Measurements from ENCODE around the gene WWOX. TPM values are rescaled to one million over a fixed set of nuclear protein-coding genes. Genes with fewer than 3 reads are reported as not detected.

WWOX gene
- total and polyA plus RNA-seq, 2 of the 13 experiments (the other 11 are each of a cell fraction or from before 2014, with no cell fraction given), result 9.1 to 37.4 TPM

DNA sequence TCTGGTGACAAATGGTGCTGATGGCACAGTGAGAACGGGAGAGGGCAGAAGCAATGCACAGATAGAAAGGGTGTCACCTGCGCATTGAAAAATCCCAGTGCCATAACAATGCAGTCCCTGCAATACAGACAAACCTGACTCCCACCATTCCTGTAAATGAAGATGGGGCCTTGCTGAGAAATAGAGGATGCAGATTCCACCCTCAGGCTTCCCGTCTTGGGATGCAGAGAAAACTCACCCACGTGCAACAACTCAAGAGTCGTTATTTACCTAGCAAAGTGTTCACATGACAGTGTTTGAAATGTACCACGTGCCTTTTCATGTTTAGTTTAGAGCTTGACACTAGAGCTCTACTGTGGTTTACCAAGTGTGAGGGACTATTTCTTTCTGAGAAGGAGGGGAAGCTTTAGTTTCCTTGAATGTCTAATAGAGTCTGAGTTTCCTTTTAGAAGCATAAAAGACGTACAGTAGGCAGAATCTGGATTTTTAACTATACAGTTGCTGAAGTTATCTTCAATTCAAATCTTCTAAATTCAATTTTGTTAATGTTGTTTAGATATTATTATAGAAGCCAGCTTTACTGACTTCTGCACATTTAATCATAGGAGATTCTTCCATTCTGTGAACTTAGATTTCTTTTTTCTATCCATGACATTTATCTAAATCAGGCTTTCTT is 35.6 kb downstream of the WWOX start:
- no peaks in the 10 kb centered on the region for H4K20me1 ChIP-seq (ENCODE audit: insufficient read depth, low read length)
- no peaks in the 10 kb centered on the region; a peak in 1 of 5 replicates for H3K36me3 ChIP-seq (replicated peaks in 1 of 2; ENCODE audit: control insufficient read depth in 1 of 2, insufficient read depth in 2 of 2, low read length in 2 of 2)
- peak; percentile 51 for DNase-seq (ENCODE audit: low spot score)
- peak; percentile 75 for ATAC-seq
- no peak overlapping the region; a peak in 1 of 6 replicates for H3K4me3 ChIP-seq (replicated peaks in 1 of 3; ENCODE audit: insufficient read depth in 1 of 3, low read depth in 2 of 3, low read length in 3 of 3)
- peaks cover 5% of the 10 kb centered on the region; the same call in 1 of the 2 replicates for H3K9me3 ChIP-seq (ENCODE audit: low read length)
- FAIRE-seq, result peak; percentile 47
- 32% methylated on average over 7 of the region's 7 CpGs for whole genome bisulfite sequencing (ENCODE audit: low lambda C conversion rate)
- no peaks in the 10 kb centered on the region for H3K79me2 ChIP-seq (ENCODE audit: insufficient read depth, low read length)
- intact Hi-C loops (cut with micrococcal nuclease; ENCODE audit: unreplicated experiment) (loop anchor here (1.0 to 5.0 kb wide), 3 partner anchors 66 to 352 kb away; no protein-coding TSS in a partner anchor), in situ Hi-C loops (cut with HindIII; ENCODE audit: extremely low pct_ligation_motif_present, low pct_unique_long_range_greater_than_20kb) (loop anchor here (5.0 kb wide), 1 partner anchor 47 kb away; no protein-coding TSS in a partner anchor)
- H3K4me2 ChIP-seq (ENCODE audit: low read depth, low read length), result peak overlapping the region; percentile 72
- peaks cover 48% of the 10 kb centered on the region for H3K4me1 ChIP-seq (ENCODE audit: insufficient read depth, low read length)
- no peaks in the 10 kb centered on the region for H3K27me3 ChIP-seq (ENCODE audit: control insufficient read depth in 1 of 2, insufficient read depth in 2 of 2, low read length in 2 of 2)
- no peak overlapping the region for H3K9ac ChIP-seq (ENCODE audit: insufficient read depth, low read depth, low read length)
- no TSS peak for BruUV-seq (replicated peaks)
- no peak overlapping the region for H2AFZ ChIP-seq (ENCODE audit: low read length)
- peak overlapping the region; percentile 0 for H3K27ac ChIP-seq (ENCODE audit: extremely low read length, insufficient read depth, low read length)
- POLR2A ChIA-PET, result interaction anchor here (0.6 to 1.7 kb wide), 8 partner anchors 9 to 371 kb away, joined by 3 to 7 read pairs (median 4); partner anchors contain the start of gene WWOX
- CTCF ChIA-PET (ENCODE audit: low intra/inter-chr PET ratio, low total read pairs), result interaction anchor here (1.2 kb wide), 1 partner anchor 100 kb away, joined by 3 read pairs; no protein-coding TSS in a partner anchor
- TF ChIP-seq NFYB (CRISPR knock-in tag; IDR thresholded peaks at IDR 0.05), result no peak
- TF ChIP-seq ZNF329 (CRISPR knock-in tag; IDR thresholded peaks at IDR 0.05; ENCODE audit: low read depth), result no peak
- no peak for TF ChIP-seq HHEX (CRISPR knock-in tag; IDR thresholded peaks at IDR 0.05)
- TF ChIP-seq JARID2 (CRISPR knock-in tag; IDR thresholded peaks at IDR 0.05; ENCODE audit: insufficient replicate concordance), result no peak
- TF ChIP-seq, protein P1, sequence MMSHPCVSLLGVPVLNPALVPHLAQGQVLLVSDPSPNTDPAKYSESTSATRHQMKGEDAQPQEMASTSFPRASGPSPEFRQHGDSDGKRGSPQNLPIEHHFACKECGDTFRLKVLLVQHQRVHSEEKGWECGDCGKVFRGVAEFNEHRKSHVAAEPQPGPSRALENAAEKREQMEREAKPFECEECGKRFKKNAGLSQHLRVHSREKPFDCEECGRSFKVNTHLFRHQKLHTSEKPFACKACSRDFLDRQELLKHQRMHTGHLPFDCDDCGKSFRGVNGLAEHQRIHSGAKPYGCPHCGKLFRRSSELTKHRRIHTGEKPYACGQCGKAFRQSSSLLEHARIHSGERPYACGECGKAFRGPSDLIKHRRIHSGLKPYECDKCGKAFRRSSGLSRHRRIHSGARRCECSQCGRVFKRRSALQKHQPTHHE (CRISPR knock-in tag; IDR thresholded peaks at IDR 0.05; ENCODE audit: borderline replicate concordance), result no peak
- TF ChIP-seq, protein P2, sequence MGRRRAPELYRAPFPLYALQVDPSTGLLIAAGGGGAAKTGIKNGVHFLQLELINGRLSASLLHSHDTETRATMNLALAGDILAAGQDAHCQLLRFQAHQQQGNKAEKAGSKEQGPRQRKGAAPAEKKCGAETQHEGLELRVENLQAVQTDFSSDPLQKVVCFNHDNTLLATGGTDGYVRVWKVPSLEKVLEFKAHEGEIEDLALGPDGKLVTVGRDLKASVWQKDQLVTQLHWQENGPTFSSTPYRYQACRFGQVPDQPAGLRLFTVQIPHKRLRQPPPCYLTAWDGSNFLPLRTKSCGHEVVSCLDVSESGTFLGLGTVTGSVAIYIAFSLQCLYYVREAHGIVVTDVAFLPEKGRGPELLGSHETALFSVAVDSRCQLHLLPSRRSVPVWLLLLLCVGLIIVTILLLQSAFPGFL (CRISPR knock-in tag; IDR thresholded peaks at IDR 0.05), result no peak
- no peak; the same call in 1 of the 2 replicates for TF ChIP-seq RXRA (CRISPR knock-in tag; IDR thresholded peaks at IDR 0.05)
- TF ChIP-seq HOXA3 (CRISPR knock-in tag; IDR thresholded peaks at IDR 0.05), result peak; percentile 41; the same call in 1 of the 2 replicates
- TF ChIP-seq MTA3 (CRISPR knock-in tag; IDR thresholded peaks at IDR 0.05), result no peak
- TF ChIP-seq SP140L (CRISPR knock-in tag; IDR thresholded peaks at IDR 0.05; ENCODE audit: borderline replicate concordance), result 0 out of 2 replicates have a peak, but pooled peaks have one; percentile 33
- peak; percentile 23; the same call in 1 of the 2 replicates for TF ChIP-seq RAD21 (CRISPR knock-in tag; IDR thresholded peaks at IDR 0.05)
- TF ChIP-seq, protein P3, sequence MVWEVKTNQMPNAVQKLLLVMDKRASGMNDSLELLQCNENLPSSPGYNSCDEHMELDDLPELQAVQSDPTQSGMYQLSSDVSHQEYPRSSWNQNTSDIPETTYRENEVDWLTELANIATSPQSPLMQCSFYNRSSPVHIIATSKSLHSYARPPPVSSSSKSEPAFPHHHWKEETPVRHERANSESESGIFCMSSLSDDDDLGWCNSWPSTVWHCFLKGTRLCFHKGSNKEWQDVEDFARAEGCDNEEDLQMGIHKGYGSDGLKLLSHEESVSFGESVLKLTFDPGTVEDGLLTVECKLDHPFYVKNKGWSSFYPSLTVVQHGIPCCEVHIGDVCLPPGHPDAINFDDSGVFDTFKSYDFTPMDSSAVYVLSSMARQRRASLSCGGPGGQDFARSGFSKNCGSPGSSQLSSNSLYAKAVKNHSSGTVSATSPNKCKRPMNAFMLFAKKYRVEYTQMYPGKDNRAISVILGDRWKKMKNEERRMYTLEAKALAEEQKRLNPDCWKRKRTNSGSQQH (CRISPR knock-in tag; IDR thresholded peaks at IDR 0.05; ENCODE audit: low read depth), result peak; percentile 58; the same call in 1 of the 2 replicates
- TF ChIP-seq, protein P4, sequence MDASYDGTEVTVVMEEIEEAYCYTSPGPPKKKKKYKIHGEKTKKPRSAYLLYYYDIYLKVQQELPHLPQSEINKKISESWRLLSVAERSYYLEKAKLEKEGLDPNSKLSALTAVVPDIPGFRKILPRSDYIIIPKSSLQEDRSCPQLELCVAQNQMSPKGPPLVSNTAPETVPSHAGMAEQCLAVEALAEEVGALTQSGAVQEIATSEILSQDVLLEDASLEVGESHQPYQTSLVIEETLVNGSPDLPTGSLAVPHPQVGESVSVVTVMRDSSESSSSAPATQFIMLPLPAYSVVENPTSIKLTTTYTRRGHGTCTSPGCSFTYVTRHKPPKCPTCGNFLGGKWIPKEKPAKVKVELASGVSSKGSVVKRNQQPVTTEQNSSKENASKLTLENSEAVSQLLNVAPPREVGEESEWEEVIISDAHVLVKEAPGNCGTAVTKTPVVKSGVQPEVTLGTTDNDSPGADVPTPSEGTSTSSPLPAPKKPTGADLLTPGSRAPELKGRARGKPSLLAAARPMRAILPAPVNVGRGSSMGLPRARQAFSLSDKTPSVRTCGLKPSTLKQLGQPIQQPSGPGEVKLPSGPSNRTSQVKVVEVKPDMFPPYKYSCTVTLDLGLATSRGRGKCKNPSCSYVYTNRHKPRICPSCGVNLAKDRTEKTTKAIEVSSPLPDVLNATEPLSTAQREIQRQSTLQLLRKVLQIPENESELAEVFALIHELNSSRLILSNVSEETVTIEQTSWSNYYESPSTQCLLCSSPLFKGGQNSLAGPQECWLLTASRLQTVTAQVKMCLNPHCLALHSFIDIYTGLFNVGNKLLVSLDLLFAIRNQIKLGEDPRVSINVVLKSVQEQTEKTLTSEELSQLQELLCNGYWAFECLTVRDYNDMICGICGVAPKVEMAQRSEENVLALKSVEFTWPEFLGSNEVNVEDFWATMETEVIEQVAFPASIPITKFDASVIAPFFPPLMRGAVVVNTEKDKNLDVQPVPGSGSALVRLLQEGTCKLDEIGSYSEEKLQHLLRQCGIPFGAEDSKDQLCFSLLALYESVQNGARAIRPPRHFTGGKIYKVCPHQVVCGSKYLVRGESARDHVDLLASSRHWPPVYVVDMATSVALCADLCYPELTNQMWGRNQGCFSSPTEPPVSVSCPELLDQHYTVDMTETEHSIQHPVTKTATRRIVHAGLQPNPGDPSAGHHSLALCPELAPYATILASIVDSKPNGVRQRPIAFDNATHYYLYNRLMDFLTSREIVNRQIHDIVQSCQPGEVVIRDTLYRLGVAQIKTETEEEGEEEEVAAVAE (CRISPR knock-in tag; IDR thresholded peaks at IDR 0.05; ENCODE audit: borderline replicate concordance), result 0 out of 2 replicates have a peak, but pooled peaks have one; percentile 55
- TF ChIP-seq MTA1 (CRISPR knock-in tag; IDR thresholded peaks at IDR 0.05; ENCODE audit: borderline replicate concordance), result no peak
- TF ChIP-seq ZNF781 (CRISPR knock-in tag; IDR thresholded peaks at IDR 0.05; ENCODE audit: borderline replicate concordance, not compliant biosample characterization), result no peak
